Ecto neural progenitor cell (in vitro differentiated cells): ENCODE measurements around the gene APEH.

ENCODE experiments used
- DNase-seq: peaks from one replicate; pipeline ENCODE4 v3.0.0-alpha.2; 2018; ENCODE audit warnings: low spot score

The APEH gene

GRCh38 chr3:49650637-49651036, 23.5 kb upstream of the APEH start:
- DNase-seq = no peak

- DNase-seq = no peak
Measured at GRCh38 chr3:49652218-49652902, 21.8 kb upstream of the APEH start.

- no peak for DNase-seq
Measured at GRCh38 chr3:49652903-49653415, 21.2 kb upstream of the APEH start.

- no peak for DNase-seq
Measured at GRCh38 chr3:49653621-49654020, 20.5 kb upstream of the APEH start.

GRCh38 chr3:49654176-49654825, 19.9 kb upstream of the APEH start:
- no peak for DNase-seq

- no peak for DNase-seq
Measured at GRCh38 chr3:49654955-49655556, 19.1 kb upstream of the APEH start.

- DNase-seq = no peak
Measured at GRCh38 chr3:49655731-49656285, 18.3 kb upstream of the APEH start.

GRCh38 chr3:49656541-49657112, 17.5 kb upstream of the APEH start:
- DNase-seq = no peak

GRCh38 chr3:49657208-49657915, 16.8 kb upstream of the APEH start:
- DNase-seq = no peak

- DNase-seq = no peak
Measured at GRCh38 chr3:49658711-49659110, 15.4 kb upstream of the APEH start.

GRCh38 chr3:49659756-49660155, 14.4 kb upstream of the APEH start:
- no peak for DNase-seq

- DNase-seq = no peak
Measured at GRCh38 chr3:49661281-49661680, 12.9 kb upstream of the APEH start.

GRCh38 chr3:49662021-49662420, 12.1 kb upstream of the APEH start:
- no peak for DNase-seq

- no peak for DNase-seq
Measured at GRCh38 chr3:49662720-49663413, 11.3 kb upstream of the APEH start.

- no peak for DNase-seq
Measured at GRCh38 chr3:49663831-49664230, 10.3 kb upstream of the APEH start.

GRCh38 chr3:49664300-49664699, 9.9 kb upstream of the APEH start:
- DNase-seq = no peak

GRCh38 chr3:49665822-49666519, 8.2 kb upstream of the APEH start:
- no peak for DNase-seq

GRCh38 chr3:49666592-49666991, 7.6 kb upstream of the APEH start:
- no peak for DNase-seq

- DNase-seq = no peak
Measured at GRCh38 chr3:49667701-49668413, 6.3 kb upstream of the APEH start.

GRCh38 chr3:49668414-49668797, 5.7 kb upstream of the APEH start:
- no peak for DNase-seq
